ACHN (cell line): ENCODE measurements around the gene SLC8A1.

Experiments
- DNase-seq: peaks from one replicate; pipeline ENCODE4 v3.0.0-alpha.2; 2015
- in situ Hi-C: cut with HindIII; loops from 2 replicates; pipeline ENCODE4 v1.10.0; 2017; ENCODE audit warnings: low sequenced_read_pairs, low pct_ligation_motif_present, low pct_unique_long_range_greater_than_20kb

Gene SLC8A1

GRCh38 chr2:40466935-40467572, 15.2 kb upstream of the SLC8A1 start:
- in situ Hi-C loops, result no loop called here
- DNase-seq, result no peak

- no peak for DNase-seq
- in situ Hi-C loops, result no loop called here
These were observed 14.5 kb upstream of the SLC8A1 start for GRCh38 chr2:40466332-40466906.

- in situ Hi-C loops, result no loop called here
- no peak for DNase-seq
These were observed 11.2 kb upstream of the SLC8A1 start for GRCh38 chr2:40463112-40463511.

- in situ Hi-C loops, result no loop called here
- DNase-seq, result no peak
These were observed 6.4 kb upstream of the SLC8A1 start for GRCh38 chr2:40458271-40458794.

- in situ Hi-C loops, result no loop called here
- DNase-seq, result no peak
These were observed 5.9 kb upstream of the SLC8A1 start for GRCh38 chr2:40457837-40458236.

GRCh38 chr2:40457366-40457765, 5.5 kb upstream of the SLC8A1 start:
- no peak for DNase-seq
- in situ Hi-C loops, result no loop called here

- DNase-seq, result no peak
- in situ Hi-C loops, result no loop called here
These were observed 5.0 kb upstream of the SLC8A1 start for GRCh38 chr2:40456926-40457325.

- in situ Hi-C loops, result no loop called here
- DNase-seq, result peak; percentile 20
These were observed 3.8 kb upstream of the SLC8A1 start for GRCh38 chr2:40455661-40456060.

GRCh38 chr2:40454321-40454720, 2.4 kb upstream of the SLC8A1 start:
- no peak for DNase-seq
- in situ Hi-C loops, result no loop called here

- in situ Hi-C loops, result no loop called here
- no peak for DNase-seq
These were observed 896 bp upstream of the SLC8A1 start for GRCh38 chr2:40452786-40453185.

- in situ Hi-C loops, result no loop called here
- peak; percentile 85 for DNase-seq
These were observed 977 bp downstream of the SLC8A1 start for GRCh38 chr2:40450796-40451430.

GRCh38 chr2:40450066-40450795, 1.7 kb downstream of the SLC8A1 start:
- DNase-seq, result peak; percentile 60
- in situ Hi-C loops, result no loop called here

- in situ Hi-C loops, result no loop called here
- DNase-seq, result peak; percentile 77
These were observed 3.3 kb downstream of the SLC8A1 start for GRCh38 chr2:40448476-40449079.

- no peak for DNase-seq
- in situ Hi-C loops, result no loop called here
These were observed 6.4 kb downstream of the SLC8A1 start for GRCh38 chr2:40445467-40445866.

- no peak for DNase-seq
These were observed 11.1 kb downstream of the SLC8A1 start for GRCh38 chr2:40440835-40441234.

GRCh38 chr2:40439473-40439872, 12.4 kb downstream of the SLC8A1 start:
- in situ Hi-C loops, result no loop called here
- DNase-seq, result peak; percentile 28

More at GRCh38 chr2:40440835-40441234, 11.1 kb downstream of the SLC8A1 start:
- in situ Hi-C loops, result no loop called here

GRCh38 chr2:40436093-40436475, 15.8 kb downstream of the SLC8A1 start:
- peak; percentile 16 for DNase-seq
- in situ Hi-C loops, result no loop called here

GRCh38 chr2:40435426-40436092, 16.3 kb downstream of the SLC8A1 start:
- in situ Hi-C loops, result no loop called here
- DNase-seq, result peak; percentile 52
